Measurements from ENCODE around the gene BRF1.

DNA sequence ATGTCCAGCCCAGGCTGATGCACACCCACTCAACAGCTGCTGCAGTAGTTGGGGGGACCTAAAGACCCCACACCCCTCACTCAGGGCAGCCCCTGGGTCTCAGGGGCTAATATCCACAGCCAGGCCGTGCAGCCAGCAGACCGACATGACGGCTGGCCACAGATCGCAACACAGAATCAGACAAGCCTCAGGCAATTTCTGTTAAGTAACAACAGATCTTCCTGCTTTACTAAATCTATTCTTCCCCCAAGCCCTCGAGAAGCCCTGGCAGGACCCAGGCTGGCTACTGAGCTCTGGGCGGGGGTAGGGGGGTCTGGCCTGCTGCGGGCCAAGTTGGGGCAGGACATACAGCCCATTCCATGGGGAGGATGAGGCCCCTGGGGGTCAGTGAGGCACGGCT, 91.7 kb downstream of the BRF1 start:
- no peak for TF ChIP-seq CTCF (IDR thresholded peaks at IDR 0.05)
- no peak for TF ChIP-seq POLR2A (IDR thresholded peaks at IDR 0.05)

All from testis (tissue), 2 donors.